Measurements from ENCODE around the gene PEPD. TPM values are rescaled to one million over a fixed set of nuclear protein-coding genes. Genes with fewer than 3 reads are reported as not detected.
"Not testable (repeated sequence)": the region's sequence is repeated elsewhere in the genome, so short reads cannot be mapped to it uniquely, and the experiment has no call there.

Gene PEPD
- total and polyA plus RNA-seq, 3 experiments from 2014 or later = 47.9 to 109 (median 49.0) TPM

GRCh38 chr19:33497131-33497777 is 24.3 kb downstream of the PEPD start:
- no peak overlapping the region for H3K4me3 ChIP-seq (ENCODE audit: low read length)
- no peaks in the 10 kb centered on the region for H3K9me3 ChIP-seq (ENCODE audit: low read length)
- no peaks in the 10 kb centered on the region for H3K4me1 ChIP-seq (ENCODE audit: insufficient read depth, low read length)
- no peaks in the 10 kb centered on the region for H3K27me3 ChIP-seq (ENCODE audit: insufficient read depth, low read length, poor library complexity, severe bottlenecking)
- ChIA-PET CTCF (no interaction called here), POLR2A (no interaction called here)
- no peak overlapping the region for H3K4me3 Mint-ChIP-seq
- no peak for DNase-seq
- H3K27ac ChIP-seq (ENCODE audit: low read depth, low read length) = no peak overlapping the region
- no peak overlapping the region for H3K27ac Mint-ChIP-seq
- H3K36me3 ChIP-seq (ENCODE audit: insufficient read depth, low read length) = no peaks in the 10 kb centered on the region
- H3K36me3 Mint-ChIP-seq = peaks cover 0 to 49% (median 7%) of the 10 kb centered on the region in 3 donors
- no peaks in the 10 kb centered on the region for H3K4me1 Mint-ChIP-seq
- no peaks in the 10 kb centered on the region for H3K9me3 Mint-ChIP-seq
- no peaks in the 10 kb centered on the region for H3K27me3 Mint-ChIP-seq

GRCh38 chr19:33496038-33496895 is 25.3 kb downstream of the PEPD start:
- no peak for DNase-seq
- no peaks in the 10 kb centered on the region for H3K9me3 ChIP-seq (ENCODE audit: low read length)
- Mint-ChIP-seq H3K27me3 (no peaks in the 10 kb centered on the region), H3K27ac (peak overlapping the region in 1 of 8 donors; percentile 21), H3K4me1 (no peaks in the 10 kb centered on the region), H3K4me3 (peak overlapping the region in 1 of 7 donors; percentile 23), H3K9me3 (no peaks in the 10 kb centered on the region), H3K36me3 (peaks cover 0 to 44% (median 7%) of the 10 kb centered on the region in 3 donors)
- no peak overlapping the region for H3K27ac ChIP-seq (ENCODE audit: low read depth, low read length)
- ChIA-PET POLR2A (no interaction called here), CTCF (no interaction called here)
- H3K4me3 ChIP-seq (ENCODE audit: low read length) = no peak overlapping the region
- no peaks in the 10 kb centered on the region for H3K4me1 ChIP-seq (ENCODE audit: insufficient read depth, low read length)
- no peaks in the 10 kb centered on the region for H3K36me3 ChIP-seq (ENCODE audit: insufficient read depth, low read length)
- H3K27me3 ChIP-seq (ENCODE audit: insufficient read depth, low read length, poor library complexity, severe bottlenecking) = no peaks in the 10 kb centered on the region

GRCh38 chr19:33493401-33494275 is 28.0 kb downstream of the PEPD start:
- Histone ChIP-seq H3K9me3 (ENCODE audit: low read length) (no peaks in the 10 kb centered on the region), H3K4me1 (ENCODE audit: insufficient read depth, low read length) (no peaks in the 10 kb centered on the region), H3K27me3 (ENCODE audit: insufficient read depth, low read length, poor library complexity, severe bottlenecking) (no peaks in the 10 kb centered on the region), H3K27ac (ENCODE audit: low read depth, low read length) (no peak overlapping the region), H3K4me3 (ENCODE audit: low read length) (no peak overlapping the region), H3K36me3 (ENCODE audit: insufficient read depth, low read length) (no peaks in the 10 kb centered on the region)
- POLR2A ChIA-PET = no interaction called here
- Mint-ChIP-seq H3K36me3 (peaks cover 0 to 27% (median 2%) of the 10 kb centered on the region in 3 donors), H3K27ac (peak overlapping the region in 1 of 8 donors; percentile 57), H3K4me3 (peak overlapping the region in 1 of 7 donors; percentile 23), H3K4me1 (no peaks in the 10 kb centered on the region), H3K9me3 (no peaks in the 10 kb centered on the region), H3K27me3 (no peaks in the 10 kb centered on the region)
- CTCF ChIA-PET = no interaction called here
- no peak for DNase-seq

- no peaks in the 10 kb centered on the region for H3K9me3 ChIP-seq (ENCODE audit: low read length)
- no peak overlapping the region for H3K27ac ChIP-seq (ENCODE audit: low read depth, low read length)
- Mint-ChIP-seq H3K4me1 (no peaks in the 10 kb centered on the region), H3K4me3 (peak overlapping the region in 1 of 7 donors; percentile 23), H3K27me3 (no peaks in the 10 kb centered on the region), H3K27ac (no peak overlapping the region), H3K9me3 (no peaks in the 10 kb centered on the region), H3K36me3 (peaks cover 0 to 25% (median 2%) of the 10 kb centered on the region in 3 donors)
- H3K4me3 ChIP-seq (ENCODE audit: low read length) = no peak overlapping the region
- POLR2A ChIA-PET = no interaction called here
- no peaks in the 10 kb centered on the region for H3K27me3 ChIP-seq (ENCODE audit: insufficient read depth, low read length, poor library complexity, severe bottlenecking)
- H3K4me1 ChIP-seq (ENCODE audit: insufficient read depth, low read length) = no peaks in the 10 kb centered on the region
- CTCF ChIA-PET = no interaction called here
- no peak for DNase-seq
- no peaks in the 10 kb centered on the region for H3K36me3 ChIP-seq (ENCODE audit: insufficient read depth, low read length)
Measured at GRCh38 chr19:33492951-33493350, 28.6 kb downstream of the PEPD start.

GRCh38 chr19:33492090-33492489 is 29.5 kb downstream of the PEPD start:
- peaks cover 0 to 28% (median 2%) of the 10 kb centered on the region in 3 donors for H3K36me3 Mint-ChIP-seq
- Histone ChIP-seq H3K36me3 (ENCODE audit: insufficient read depth, low read length) (no peaks in the 10 kb centered on the region), H3K4me3 (ENCODE audit: low read length) (no peak overlapping the region), H3K27me3 (ENCODE audit: insufficient read depth, low read length, poor library complexity, severe bottlenecking) (no peaks in the 10 kb centered on the region), H3K4me1 (ENCODE audit: insufficient read depth, low read length) (no peaks in the 10 kb centered on the region), H3K27ac (ENCODE audit: low read depth, low read length) (no peak overlapping the region), H3K9me3 (ENCODE audit: low read length) (no peaks in the 10 kb centered on the region)
- H3K27ac Mint-ChIP-seq = no peak overlapping the region
- H3K27me3 Mint-ChIP-seq = no peaks in the 10 kb centered on the region
- ChIA-PET CTCF (interaction anchor here (0.9 kb wide), 1 partner anchor 83 kb away, joined by 3 read pairs; no protein-coding TSS in a partner anchor), POLR2A (no interaction called here)
- no peak for DNase-seq
- no peak overlapping the region for H3K4me3 Mint-ChIP-seq
- no peaks in the 10 kb centered on the region for H3K9me3 Mint-ChIP-seq
- H3K4me1 Mint-ChIP-seq = no peaks in the 10 kb centered on the region

GRCh38 chr19:33490596-33490995 is 31.0 kb downstream of the PEPD start:
- CTCF ChIA-PET; H3K4me3 Mint-ChIP-seq; H3K4me3 ChIP-seq (ENCODE audit: low read length); H3K4me1 Mint-ChIP-seq; H3K27me3 ChIP-seq (ENCODE audit: insufficient read depth, low read length, poor library complexity, severe bottlenecking); H3K36me3 ChIP-seq (ENCODE audit: insufficient read depth, low read length); H3K9me3 ChIP-seq (ENCODE audit: low read length); H3K9me3 Mint-ChIP-seq; POLR2A ChIA-PET; H3K27ac ChIP-seq (ENCODE audit: low read depth, low read length); H3K27me3 Mint-ChIP-seq; DNase-seq; H3K4me1 ChIP-seq (ENCODE audit: insufficient read depth, low read length): not testable (repeated sequence)
- H3K27ac Mint-ChIP-seq = peak overlapping the region in 1 of 8 donors; percentile 87
- H3K36me3 Mint-ChIP-seq = peaks cover 2 to 32% (median 9%) of the 10 kb centered on the region in 3 donors

GRCh38 chr19:33490041-33490451 is 31.5 kb downstream of the PEPD start:
- H3K27me3 Mint-ChIP-seq = no peaks in the 10 kb centered on the region
- Histone ChIP-seq H3K27me3 (ENCODE audit: insufficient read depth, low read length, poor library complexity, severe bottlenecking) (no peaks in the 10 kb centered on the region), H3K36me3 (ENCODE audit: insufficient read depth, low read length) (no peaks in the 10 kb centered on the region), H3K4me3 (ENCODE audit: low read length) (no peak overlapping the region), H3K4me1 (ENCODE audit: insufficient read depth, low read length) (no peaks in the 10 kb centered on the region), H3K27ac (ENCODE audit: low read depth, low read length) (no peak overlapping the region), H3K9me3 (ENCODE audit: low read length) (no peaks in the 10 kb centered on the region)
- ChIA-PET POLR2A (no interaction called here), CTCF (no interaction called here)
- H3K4me3 Mint-ChIP-seq = no peak overlapping the region
- H3K4me1 Mint-ChIP-seq = no peaks in the 10 kb centered on the region
- no peaks in the 10 kb centered on the region for H3K9me3 Mint-ChIP-seq
- peaks cover 4 to 34% (median 11%) of the 10 kb centered on the region in 3 donors for H3K36me3 Mint-ChIP-seq
- H3K27ac Mint-ChIP-seq = peak overlapping the region in 1 of 8 donors; percentile 87
- DNase-seq = no peak

GRCh38 chr19:33488826-33489225 is 32.8 kb downstream of the PEPD start:
- Histone ChIP-seq H3K4me1 (ENCODE audit: insufficient read depth, low read length) (no peaks in the 10 kb centered on the region), H3K36me3 (ENCODE audit: insufficient read depth, low read length) (no peaks in the 10 kb centered on the region), H3K4me3 (ENCODE audit: low read length) (no peak overlapping the region), H3K27ac (ENCODE audit: low read depth, low read length) (no peak overlapping the region), H3K9me3 (ENCODE audit: low read length) (no peaks in the 10 kb centered on the region), H3K27me3 (ENCODE audit: insufficient read depth, low read length, poor library complexity, severe bottlenecking) (no peaks in the 10 kb centered on the region)
- no peak overlapping the region for H3K27ac Mint-ChIP-seq
- DNase-seq = no peak
- H3K27me3 Mint-ChIP-seq = no peaks in the 10 kb centered on the region
- H3K4me1 Mint-ChIP-seq = no peaks in the 10 kb centered on the region
- no peaks in the 10 kb centered on the region for H3K9me3 Mint-ChIP-seq
- no peak overlapping the region for H3K4me3 Mint-ChIP-seq
- H3K36me3 Mint-ChIP-seq = peaks cover 10 to 43% (median 21%) of the 10 kb centered on the region in 3 donors
- ChIA-PET POLR2A (no interaction called here), CTCF (no interaction called here)
